AG04450 (cell line): ENCODE data around the gene OLR1. TPM values are rescaled to one million over a fixed set of nuclear protein-coding genes. Genes with fewer than 3 reads are reported as not detected.

Source experiments
- CTCF ChIA-PET: fragments of 300-600, 350-600 bp; formaldehyde crosslinking; extraction: SDS; loops from one replicate; lab custom pipeline; 2022; ENCODE audit warnings: antibody characterized with exemption, inconsistent platforms; lab: Charles Lee
- POLR2A ChIA-PET: fragments of 350-600 bp; formaldehyde crosslinking; extraction: SDS; loops from one replicate; lab custom pipeline; 2021; ENCODE audit warnings: antibody characterized with exemption, inconsistent platforms; lab: Yijun Ruan, JAX
- DNase-seq: peaks from one replicate; pipeline ENCODE4 v3.0.0-alpha.2; 2011; ENCODE audit warnings: low read depth, low spot score
- H3K27ac ChIP-seq: one replicate; pipeline ENCODE4 v1.5.1; 2012; ENCODE audit warnings: low read depth, low read length, control low read depth
- H3K27me3 ChIP-seq: one replicate; pipeline ENCODE4 v1.6.0; 2012; ENCODE audit warnings: low read length; ENCODE audit not compliant: control insufficient read depth, insufficient read depth
- H3K4me3 ChIP-seq: 2 replicates; pipeline ENCODE4 v1.5.1; 2011; ENCODE audit warnings: mild to moderate bottlenecking, low read depth, low read length, control low read depth
- H3K9me3 ChIP-seq: 2 replicates; pipeline ENCODE4 v1.5.1; 2012; ENCODE audit warnings: low read length; ENCODE audit not compliant: control insufficient read depth, insufficient read depth
- CTCF ChIP-seq: IDR thresholded peaks from 2 replicates; pipeline ENCODE4 v1.5.1; 2011; ENCODE audit warnings: low read depth, low read length, control low read depth, inconsistent platforms
- polyA plus RNA-seq: library from polyadenylated mRNA; depleted of rRNA; stranded (reverse); fragments of >200 nt; gene quantifications from 2 replicates; pipeline ENCODE4 v1.2.3, GENCODE V29; 2011

The OLR1 gene
- polyA plus RNA-seq, 1 experiment: 15.3 TPM

GRCh38 chr12:10115890-10116289 is 56.0 kb downstream of the OLR1 start:
- Histone ChIP-seq H3K27ac (no peak overlapping the region), H3K27me3 (no peaks in the 10 kb centered on the region), H3K4me3 (no peak overlapping the region), H3K9me3 (peaks cover 5% of the 10 kb centered on the region)
- DNase-seq: no peak
- POLR2A ChIA-PET: no interaction called here
- no peak for TF ChIP-seq CTCF
- CTCF ChIA-PET: interaction anchor here (0.8 to 1.0 kb wide), 2 partner anchors 25 to 365 kb away, joined by 3 to 4 read pairs; no protein-coding TSS in a partner anchor

GRCh38 chr12:10115311-10115710 is 56.6 kb downstream of the OLR1 start:
- H3K27ac ChIP-seq: no peak overlapping the region
- no peak for DNase-seq
- no peaks in the 10 kb centered on the region for H3K27me3 ChIP-seq
- POLR2A ChIA-PET: no interaction called here
- CTCF ChIA-PET: interaction anchor here (0.8 to 1.0 kb wide), 2 partner anchors 25 to 364 kb away, joined by 3 to 4 read pairs; no protein-coding TSS in a partner anchor
- no peak overlapping the region for H3K4me3 ChIP-seq
- TF ChIP-seq CTCF: no peak
- H3K9me3 ChIP-seq: peaks cover 5% of the 10 kb centered on the region

DNA sequence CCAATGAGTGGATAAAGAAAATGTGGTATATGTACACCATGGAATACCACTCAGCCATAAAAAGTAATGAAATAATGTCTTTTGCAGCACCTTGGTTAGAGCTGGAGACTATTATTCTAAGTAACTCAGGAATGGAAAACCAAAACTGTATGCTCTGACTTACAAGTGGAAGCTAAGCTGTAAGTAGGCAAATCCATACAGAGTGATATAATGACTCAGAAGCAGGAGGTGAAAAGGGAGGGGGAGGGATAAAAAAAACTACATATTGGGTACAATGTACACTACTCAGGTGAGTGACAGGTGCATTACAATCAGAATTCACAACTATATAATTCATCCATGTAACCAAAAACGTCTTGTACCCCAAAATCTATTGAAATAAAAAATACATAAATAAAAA is 58.0 kb downstream of the OLR1 start:
- no peak overlapping the region for H3K4me3 ChIP-seq
- ChIA-PET CTCF (interaction anchor here (0.8 kb wide), 1 partner anchor 1085 kb away, joined by 3 read pairs; no protein-coding TSS in a partner anchor), POLR2A (no interaction called here)
- no peak for DNase-seq
- H3K27me3 ChIP-seq: no peaks in the 10 kb centered on the region
- peaks cover 5% of the 10 kb centered on the region for H3K9me3 ChIP-seq
- no peak overlapping the region for H3K27ac ChIP-seq
- TF ChIP-seq CTCF: no peak

DNA sequence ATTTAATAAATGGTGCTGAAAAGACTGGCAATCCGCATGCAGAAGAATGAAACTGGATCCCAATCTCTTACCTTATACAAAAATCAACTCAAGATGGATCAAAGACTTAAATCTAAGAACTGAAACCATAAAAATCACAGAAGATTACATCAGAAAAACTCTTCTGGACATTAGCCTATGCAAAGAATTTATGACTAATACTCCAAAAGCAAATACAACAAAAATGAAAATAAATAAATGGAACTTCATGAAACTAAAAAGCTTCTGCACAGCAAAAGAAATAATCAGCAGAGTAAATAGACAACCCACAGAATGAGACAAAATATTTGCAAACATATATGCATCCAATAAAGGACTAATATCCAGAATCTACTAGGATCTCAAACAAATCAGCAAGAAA is 58.9 kb downstream of the OLR1 start:
- DNase-seq: no peak
- peaks cover 5% of the 10 kb centered on the region for H3K9me3 ChIP-seq
- no peak for TF ChIP-seq CTCF
- no peak overlapping the region for H3K4me3 ChIP-seq
- CTCF ChIA-PET: no interaction called here
- H3K27me3 ChIP-seq: no peaks in the 10 kb centered on the region
- H3K27ac ChIP-seq: no peak overlapping the region
- POLR2A ChIA-PET: no interaction called here

GRCh38 chr12:10111451-10111850 is 60.5 kb downstream of the OLR1 start:
- ChIA-PET POLR2A (no interaction called here), CTCF (interaction anchor here (1.3 kb wide), 1 partner anchor 360 kb away, joined by 4 read pairs; no protein-coding TSS in a partner anchor)
- no peak for TF ChIP-seq CTCF
- H3K27ac ChIP-seq: no peak overlapping the region
- DNase-seq: no peak
- no peak overlapping the region for H3K4me3 ChIP-seq
- peaks cover 5% of the 10 kb centered on the region for H3K9me3 ChIP-seq
- no peaks in the 10 kb centered on the region for H3K27me3 ChIP-seq
